Measurements from ENCODE around the gene PLEKHM3. TPM values are rescaled to one million over a fixed set of nuclear protein-coding genes. Genes with fewer than 3 reads are reported as not detected.

The PLEKHM3 gene
- total and polyA plus RNA-seq, 2 of the 13 experiments (the other 11 are each of a cell fraction or from before 2014, with no cell fraction given): 4.5 to 4.7 TPM

GRCh38 chr2:207815254-207815653, 210.1 kb downstream of the PLEKHM3 start (continued):
- TF ChIP-seq NR2F6 (IDR thresholded peaks at IDR 0.05) (peak; percentile 30; the same call in 1 of the 2 replicates), NR2F6 (CRISPR knock-in tag; IDR thresholded peaks at IDR 0.05) (peak; percentile 51; the same call in 1 of the 2 replicates), ELF4 (CRISPR knock-in tag; IDR thresholded peaks at IDR 0.05; ENCODE audit: borderline replicate concordance) (no peak), ZNF326 (CRISPR knock-in tag; IDR thresholded peaks at IDR 0.05; ENCODE audit: borderline replicate concordance) (no peak), RBM39 (IDR thresholded peaks at IDR 0.05; ENCODE audit: low read depth, low read length, poor library complexity, severe bottlenecking) (no peak), CHD4 (IDR thresholded peaks at IDR 0.05; ENCODE audit: borderline replicate concordance, low read length) (no peak), RARG (CRISPR knock-in tag; IDR thresholded peaks at IDR 0.05; ENCODE audit: low read depth) (no peak), RFX1 (IDR thresholded peaks at IDR 0.05) (no peak), ZNF274 (CRISPR knock-in tag; IDR thresholded peaks at IDR 0.05) (no peak), ZNF7 (CRISPR knock-in tag; IDR thresholded peaks at IDR 0.05) (no peak), ZNF382 (CRISPR knock-in tag; IDR thresholded peaks at IDR 0.05; ENCODE audit: borderline replicate concordance) (no peak), KMT2B (CRISPR knock-in tag; IDR thresholded peaks at IDR 0.05) (no peak), ZNF674 (CRISPR knock-in tag; IDR thresholded peaks at IDR 0.05; ENCODE audit: low read depth) (no peak), YEATS2 (CRISPR knock-in tag; IDR thresholded peaks at IDR 0.05; ENCODE audit: borderline replicate concordance) (no peak), MIER2 (CRISPR knock-in tag; IDR thresholded peaks at IDR 0.05) (no peak), RFX5 (IDR thresholded peaks at IDR 0.05; ENCODE audit: low read depth, low read length) (no peak), FOSL1 (CRISPR knock-in tag; IDR thresholded peaks at IDR 0.05; ENCODE audit: borderline replicate concordance) (no peak), ATAD3A (CRISPR knock-in tag; IDR thresholded peaks at IDR 0.05) (no peak), YEATS4 (CRISPR knock-in tag; IDR thresholded peaks at IDR 0.05; ENCODE audit: borderline replicate concordance) (0 out of 2 replicates have a peak, but pooled peaks have one; percentile 28), ZNF589 (CRISPR knock-in tag; conservative IDR thresholded peaks at IDR 0.05) (no peak; the same call in 1 of the 2 replicates), RBAK (CRISPR knock-in tag; IDR thresholded peaks at IDR 0.05) (no peak), GABPA (IDR thresholded peaks at IDR 0.05; ENCODE audit: low read depth, low read length) (no peak), GABPA (CRISPR knock-in tag; IDR thresholded peaks at IDR 0.05; ENCODE audit: low read depth) (no peak), EHMT2 (IDR thresholded peaks at IDR 0.05; ENCODE audit: borderline replicate concordance, low read depth, low read length) (peak; percentile 38; the same call in 1 of the 2 replicates), SP2 (CRISPR knock-in tag; IDR thresholded peaks at IDR 0.05) (no peak), TP53 (CRISPR knock-in tag; conservative IDR thresholded peaks at IDR 0.05) (no peak), REST (IDR thresholded peaks at IDR 0.05; ENCODE audit: borderline replicate concordance in 1 of 2, low read depth in 1 of 2, low read length in 2 of 2) (no peak), ZIK1 (CRISPR knock-in tag; IDR thresholded peaks at IDR 0.05; ENCODE audit: borderline replicate concordance, low read depth) (no peak)
- TF ChIP-seq, protein P1, sequence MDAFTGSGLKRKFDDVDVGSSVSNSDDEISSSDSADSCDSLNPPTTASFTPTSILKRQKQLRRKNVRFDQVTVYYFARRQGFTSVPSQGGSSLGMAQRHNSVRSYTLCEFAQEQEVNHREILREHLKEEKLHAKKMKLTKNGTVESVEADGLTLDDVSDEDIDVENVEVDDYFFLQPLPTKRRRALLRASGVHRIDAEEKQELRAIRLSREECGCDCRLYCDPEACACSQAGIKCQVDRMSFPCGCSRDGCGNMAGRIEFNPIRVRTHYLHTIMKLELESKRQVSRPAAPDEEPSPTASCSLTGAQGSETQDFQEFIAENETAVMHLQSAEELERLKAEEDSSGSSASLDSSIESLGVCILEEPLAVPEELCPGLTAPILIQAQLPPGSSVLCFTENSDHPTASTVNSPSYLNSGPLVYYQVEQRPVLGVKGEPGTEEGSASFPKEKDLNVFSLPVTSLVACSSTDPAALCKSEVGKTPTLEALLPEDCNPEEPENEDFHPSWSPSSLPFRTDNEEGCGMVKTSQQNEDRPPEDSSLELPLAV (CRISPR knock-in tag; conservative IDR thresholded peaks at IDR 0.05; ENCODE audit: low read depth): no peak
- TF ChIP-seq, protein P2, sequence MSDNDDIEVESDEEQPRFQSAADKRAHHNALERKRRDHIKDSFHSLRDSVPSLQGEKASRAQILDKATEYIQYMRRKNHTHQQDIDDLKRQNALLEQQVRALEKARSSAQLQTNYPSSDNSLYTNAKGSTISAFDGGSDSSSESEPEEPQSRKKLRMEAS (IDR thresholded peaks at IDR 0.05): 0 out of 2 replicates have a peak, but pooled peaks have one; percentile 17

Data from HepG2 (cell line).